ENCODE results near the gene GP1BB. TPM values are rescaled to one million over a fixed set of nuclear protein-coding genes. Genes with fewer than 3 reads are reported as not detected.

GP1BB gene
- total and polyA plus RNA-seq, 12 donors = 5.3 to 56.1 (median 9.5) TPM; not detected in 6

- WGBS, 2 donors = 84 to 86% methylated on average over 12 of the region's 12 CpGs
- Histone ChIP-seq H3K27ac (no peak overlapping the region), H3K4me1 (peaks cover 5 to 21% (median 10%) of the 10 kb centered on the region in 9 donors), H3K4me3 (no peak overlapping the region), H3K9me3 (no peaks in the 10 kb centered on the region), H3K27me3 (peaks cover 0 to 14% (median 4%) of the 10 kb centered on the region in 7 donors), H3K36me3 (no peaks in the 10 kb centered on the region)
- DNase-seq (no peak), ATAC-seq (no peak)
- intact Hi-C loops (cut with DNase I) = no loop called here
- no peak for TF ChIP-seq CTCF (IDR thresholded peaks at IDR 0.05)
Measured at GRCh38 chr22:19747551-19747950, 24.2 kb downstream of the GP1BB start.

GRCh38 chr22:19748139-19748538 lies 24.8 kb downstream of the GP1BB start:
- peaks cover under 1 to 20% (median 7%) of the 10 kb centered on the region in 7 donors for H3K27me3 ChIP-seq
- no peaks in the 10 kb centered on the region for H3K36me3 ChIP-seq
- H3K9me3 ChIP-seq = no peaks in the 10 kb centered on the region
- ATAC-seq = no peak
- no peak overlapping the region for H3K4me3 ChIP-seq
- intact Hi-C loops (cut with DNase I) = no loop called here
- H3K4me1 ChIP-seq = peaks cover 5 to 21% (median 10%) of the 10 kb centered on the region in 9 donors
- TF ChIP-seq CTCF (IDR thresholded peaks at IDR 0.05) = no peak
- H3K27ac ChIP-seq = no peak overlapping the region
- 76 to 88% methylated on average over 4 of the region's 4 CpGs for WGBS, 2 donors
- no peak for DNase-seq

GRCh38 chr22:19748991-19749664 lies 25.8 kb downstream of the GP1BB start:
- no peak for DNase-seq
- Histone ChIP-seq H3K4me1 (peaks cover 5 to 21% (median 10%) of the 10 kb centered on the region in 9 donors), H3K27me3 (peaks cover 5 to 30% (median 17%) of the 10 kb centered on the region in 7 donors), H3K27ac (no peak overlapping the region), H3K4me3 (no peak overlapping the region), H3K9me3 (no peaks in the 10 kb centered on the region), H3K36me3 (no peaks in the 10 kb centered on the region)
- TF ChIP-seq CTCF (IDR thresholded peaks at IDR 0.05) = no peak
- intact Hi-C loops (cut with DNase I) = no loop called here
- WGBS, 2 donors = 71 to 79% methylated on average over 15 of the region's 15 CpGs
- no peak for ATAC-seq

- intact Hi-C loops (cut with DNase I) = loop anchor here in 2 of 10 donors (10.0 kb wide), 2 partner anchors 55 to 95 kb away; no protein-coding TSS in a partner anchor
- Histone ChIP-seq H3K4me3 (no peak overlapping the region), H3K27me3 (peaks cover 13 to 37% (median 24%) of the 10 kb centered on the region in 7 donors), H3K27ac (no peak overlapping the region), H3K36me3 (no peaks in the 10 kb centered on the region), H3K4me1 (peaks cover 5 to 16% (median 10%) of the 10 kb centered on the region in 9 donors), H3K9me3 (no peaks in the 10 kb centered on the region)
- WGBS, 2 donors = 84 to 91% methylated on average over 12 of the region's 12 CpGs
- TF ChIP-seq CTCF (IDR thresholded peaks at IDR 0.05) = no peak
- ATAC-seq (no peak), DNase-seq (no peak)
Measured at GRCh38 chr22:19749876-19750275, 26.5 kb downstream of the GP1BB start.
